ENCODE data around the gene DNAL1. TPM values are rescaled to one million over a fixed set of nuclear protein-coding genes. Genes with fewer than 3 reads are reported as not detected.
A peak's percentile ranks its signal among the peaks of the same experiment; 100 is the strongest.

DNAL1 gene
- total and polyA plus RNA-seq, 2 of the 4 experiments (the other 2 are of a cell fraction) = 4.5 to 5.4 TPM

- peak overlapping the region; percentile 11; the same call in 1 of the 2 replicates for H2BK20ac ChIP-seq (ENCODE audit: low read depth, low read length)
- H4K8ac ChIP-seq (ENCODE audit: low read depth in 2 of 2, low read length in 2 of 2) = peak overlapping the region; percentile 10 to 52; a peak in 2 of 4 replicates
- H3K4me3 ChIP-seq (ENCODE audit: insufficient read depth, low read depth, low read length) = no peak overlapping the region
- peak overlapping the region; percentile 73 for H2BK5ac ChIP-seq (ENCODE audit: low read depth, low read length, poor library complexity, severe bottlenecking)
- H3K79me1 ChIP-seq (ENCODE audit: low read depth in 1 of 2, low read length in 2 of 2) = peaks cover 27 to 73% of the 10 kb centered on the region in 2 experiments
- peak overlapping the region; percentile 8; the same call in 1 of the 2 replicates for H4K91ac ChIP-seq (ENCODE audit: insufficient read depth, low read depth, low read length)
- peak overlapping the region; percentile 8; the same call in 1 of the 3 replicates for H2BK15ac ChIP-seq (ENCODE audit: low read depth, low read length)
- H3K27ac ChIP-seq (ENCODE audit: insufficient read depth, low read length) = peak overlapping the region; percentile 59
- peak overlapping the region; percentile 37 for H2AFZ ChIP-seq (replicated peaks; ENCODE audit: low read length, poor library complexity)
- peak overlapping the region; percentile 30 for H3K18ac ChIP-seq (ENCODE audit: low read depth, low read length)
- H4K20me1 ChIP-seq (ENCODE audit: insufficient read depth, low read length) = peaks cover 30% of the 10 kb centered on the region
- CTCF ChIA-PET = no interaction called here
- dilution Hi-C loops (cut with HindIII; ENCODE audit: low sequenced_read_pairs, unreplicated experiment) (no loop called here), intact Hi-C loops (cut with micrococcal nuclease) (loop anchor here (2.0 to 10.0 kb wide), 3 partner anchors 61 to 312 kb away; no protein-coding TSS in a partner anchor), in situ Hi-C loops (cut with MboI; ENCODE audit: low sequenced_read_pairs) (no loop called here)
- 80% methylated on average over 2 of the region's 8 CpGs; no CpG with 5 or more reads in 1 of the 2 experiments for WGBS, 2 experiments (ENCODE audit: extremely low coverage in 2 of 2, insufficient read length in 1 of 2)
- peak overlapping the region; percentile 37; the same call in 1 of the 2 replicates for H3K23ac ChIP-seq (ENCODE audit: low read depth, low read length)
- peak overlapping the region; percentile 88 for H2AK9ac ChIP-seq (replicated peaks; ENCODE audit: low read depth, low read length, poor library complexity)
- H3K9me3 ChIP-seq (ENCODE audit: control insufficient read depth, insufficient read depth, low read length) = no peaks in the 10 kb centered on the region
- BruUV-seq (replicated peaks) = no TSS peak
- H3K4me1 ChIP-seq (ENCODE audit: control insufficient read depth, insufficient read depth, low read length) = peaks cover 36% of the 10 kb centered on the region
- no peak; the same call in 1 of the 2 replicates for ATAC-seq (ENCODE audit: low read depth)
- H3K36me3 ChIP-seq (ENCODE audit: control insufficient read depth, insufficient read depth, low read length) = peaks cover 66% of the 10 kb centered on the region
- H2AK5ac ChIP-seq (ENCODE audit: low read depth, low read length) = peak overlapping the region; percentile 9
- peak overlapping the region; percentile 10; the same call in 1 of the 2 replicates for H3K14ac ChIP-seq (replicated peaks; ENCODE audit: low read depth, low read length)
- H3K27me3 ChIP-seq (ENCODE audit: control insufficient read depth, insufficient read depth, low read length) = no peaks in the 10 kb centered on the region
- H2BK120ac ChIP-seq (ENCODE audit: low read depth, low read length) = peak overlapping the region; percentile 35; the same call in 1 of the 2 replicates
- POLR2A ChIA-PET (ENCODE audit: unreplicated experiment) = no interaction called here
- peak overlapping the region; percentile 50; the same call in 1 of the 2 replicates for H4K5ac ChIP-seq (ENCODE audit: low read depth, low read length)
- H3K56ac ChIP-seq (ENCODE audit: extremely low read depth, insufficient read depth, low read length) = no peak overlapping the region
- peak overlapping the region; percentile 16; the same call in 1 of the 2 replicates for H3K9ac ChIP-seq (ENCODE audit: low read depth, low read length)
- TF ChIP-seq MAZ (IDR thresholded peaks at IDR 0.05; ENCODE audit: borderline replicate concordance, low read depth, low read length) (peak; percentile 80; the same call in 1 of the 2 replicates), ELK1 (IDR thresholded peaks at IDR 0.05; ENCODE audit: borderline replicate concordance, low read depth, low read length) (no peak), FOS (IDR thresholded peaks at IDR 0.05; ENCODE audit: low read depth, low read length) (peak; percentile 47; the same call in 1 of the 2 replicates), NFE2L2 (IDR thresholded peaks at IDR 0.05; ENCODE audit: low read depth, low read length) (peak; percentile 69), CHD1 (IDR thresholded peaks at IDR 0.05; ENCODE audit: low read depth, low read length) (no peak), CTCF (conservative IDR thresholded peaks at IDR 0.05; ENCODE audit: low read depth, low read length) (no peak), CEBPB (IDR thresholded peaks at IDR 0.05; ENCODE audit: low read depth, low read length) (no peak)
- H3K9me1 ChIP-seq (ENCODE audit: insufficient read depth, low read length) = 0 out of 2 replicates have a peak, but pooled peaks cover 4% of the 10 kb centered on the region
- H3K4me2 ChIP-seq (ENCODE audit: low read depth, low read length) = no peak overlapping the region; the same call in 1 of the 2 replicates
- peak overlapping the region; percentile 62 for H3K4ac ChIP-seq (ENCODE audit: low read depth, low read length)
- peak; percentile 59 for DNase-seq
Measured at GRCh38 chr14:73725116-73726024, 80.6 kb downstream of the DNAL1 start.

Data from IMR-90 (cell line).